ENCODE measurements around the gene DNASE1L1.
A peak's percentile ranks its signal among the peaks of the same experiment; 100 is the strongest.

Gene DNASE1L1

DNA sequence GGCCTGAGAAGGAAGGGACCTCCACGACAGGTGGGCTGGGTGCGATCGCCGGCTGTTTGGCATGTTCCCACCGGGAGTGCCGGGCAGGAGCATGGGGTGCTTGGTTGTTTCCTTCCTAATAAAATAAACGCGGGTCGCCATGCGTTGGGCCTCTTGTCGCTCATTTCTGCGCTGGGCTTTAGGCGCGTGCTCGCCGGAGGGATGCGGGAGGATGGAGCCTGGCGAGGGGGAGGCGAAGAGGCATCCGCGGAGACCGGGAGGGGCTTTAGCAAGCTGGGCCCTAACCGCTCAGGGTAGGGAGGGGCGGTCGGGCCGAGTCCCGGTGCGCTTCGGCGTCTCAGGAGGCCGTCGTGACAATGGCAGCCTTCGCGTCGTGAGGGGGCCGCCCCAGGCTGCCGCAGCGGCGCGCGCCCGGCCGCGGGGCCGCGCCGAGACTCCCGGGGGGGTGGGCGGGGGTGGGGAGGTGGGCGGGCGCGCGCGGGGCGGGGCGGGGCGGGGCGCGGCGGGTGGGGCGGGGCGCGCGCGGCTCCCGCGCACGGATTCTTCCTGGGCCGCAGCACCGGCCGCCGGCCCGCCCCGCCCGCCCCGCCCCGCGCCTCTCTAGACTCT, 27.4 kb upstream of the DNASE1L1 start:
- peak; percentile 22 for DNase-seq (ENCODE audit: low spot score)

GRCh38 chrX:154435171-154435733, 26.2 kb upstream of the DNASE1L1 start:
- no peak for DNase-seq (ENCODE audit: low spot score)

DNA sequence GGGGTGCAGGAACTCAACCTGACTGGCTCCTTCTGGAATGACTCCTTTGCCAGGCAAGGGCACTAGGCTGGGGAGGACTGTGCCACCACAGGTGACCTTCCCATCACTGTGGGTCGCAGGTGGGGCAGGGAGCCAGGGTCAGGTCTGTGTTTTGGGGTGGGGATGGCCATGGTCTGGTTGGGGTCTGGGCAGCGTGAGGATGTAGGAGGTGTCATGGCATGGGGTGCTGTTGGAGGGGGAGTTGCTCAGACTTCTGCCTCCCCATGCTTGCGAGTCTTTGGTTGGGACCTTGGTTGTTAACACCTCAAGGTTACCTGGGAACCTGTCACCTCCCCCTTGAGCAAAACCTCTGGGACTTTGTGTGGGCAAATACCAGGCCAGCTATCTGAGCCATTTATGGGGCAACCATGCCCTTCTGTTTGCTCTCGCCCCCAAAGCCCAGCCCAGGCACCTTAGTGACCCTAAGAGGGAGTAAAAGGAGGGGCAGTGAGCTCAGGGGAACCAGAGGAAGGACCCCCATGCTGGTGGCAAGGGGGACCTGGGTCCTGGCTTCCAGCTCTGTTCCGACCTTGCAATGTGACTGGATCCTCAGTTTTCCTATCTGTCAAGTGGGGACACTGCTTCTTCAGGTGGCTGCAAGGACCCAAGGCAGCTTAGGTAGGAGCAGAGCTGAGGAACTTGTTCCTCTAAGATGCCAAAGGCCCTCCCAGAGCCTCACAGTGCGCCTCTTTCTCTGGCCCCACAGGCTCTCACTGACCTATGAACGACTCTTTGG, 25.5 kb upstream of the DNASE1L1 start:
- DNase-seq (ENCODE audit: low spot score) = no peak

GRCh38 chrX:154433605-154434004, 24.6 kb upstream of the DNASE1L1 start:
- DNase-seq (ENCODE audit: low spot score) = no peak

DNA sequence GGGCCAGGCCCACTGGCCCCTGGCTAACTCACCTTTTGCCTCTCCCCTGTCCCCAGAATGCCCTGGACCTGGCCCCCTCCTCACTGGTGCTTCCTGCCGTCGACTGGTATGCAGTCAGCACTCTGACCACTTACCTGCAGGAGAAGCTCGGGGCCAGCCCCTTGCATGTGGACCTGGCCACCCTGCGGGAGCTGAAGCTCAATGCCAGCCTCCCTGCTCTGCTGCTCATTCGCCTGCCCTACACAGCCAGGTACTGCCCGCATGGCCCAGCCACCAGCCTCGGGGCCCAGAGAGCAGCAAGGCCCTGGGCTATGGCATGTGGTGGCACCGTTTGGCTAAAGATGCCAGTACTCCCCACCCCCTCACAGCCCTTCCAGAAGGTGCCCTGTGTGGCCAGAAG, 23.2 kb upstream of the DNASE1L1 start:
- DNase-seq (ENCODE audit: low spot score) = no peak

DNA sequence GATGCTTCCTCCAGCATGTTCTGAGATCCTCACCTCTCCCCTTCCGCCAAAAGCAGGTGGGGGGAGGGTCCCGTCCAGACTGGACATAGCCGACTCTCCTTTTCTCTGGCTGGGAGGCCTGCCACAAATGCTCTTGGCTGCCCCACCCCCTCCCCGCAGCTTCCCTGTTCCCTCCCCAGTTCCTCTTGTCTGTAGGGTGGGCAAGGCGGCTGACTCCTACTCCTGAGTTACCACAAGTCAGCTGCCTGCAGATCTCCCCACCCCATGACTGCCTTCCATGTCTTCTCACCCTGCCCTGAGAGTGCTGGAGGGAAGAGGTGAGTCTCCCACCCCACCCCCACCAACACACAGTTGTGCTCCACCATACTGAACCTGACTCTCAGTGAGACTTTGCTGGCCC, 22.3 kb upstream of the DNASE1L1 start:
- no peak for DNase-seq (ENCODE audit: low spot score)

DNA sequence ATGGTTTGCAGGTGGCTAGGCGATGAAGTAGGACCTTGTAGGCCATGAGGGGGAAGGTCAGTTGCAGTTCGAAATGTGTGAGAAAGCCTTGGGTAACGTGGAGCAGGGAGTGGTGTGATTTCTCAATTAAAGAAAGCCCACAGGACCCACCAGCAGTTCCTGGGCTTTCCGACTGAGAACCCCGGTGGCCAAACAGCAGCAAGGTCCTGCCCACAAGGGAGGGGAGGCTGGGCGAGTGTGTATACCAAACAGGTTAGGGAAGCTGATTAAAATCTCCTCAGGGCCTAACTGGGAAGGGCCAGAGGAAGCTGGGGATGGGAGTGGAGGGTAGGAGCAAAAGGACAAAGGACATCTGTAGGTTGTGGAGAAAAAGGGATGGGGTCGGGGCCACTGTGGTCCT, 21.9 kb upstream of the DNASE1L1 start:
- no peak for DNase-seq (ENCODE audit: low spot score)

GRCh38 chrX:154430479-154430878, 21.4 kb upstream of the DNASE1L1 start:
- DNase-seq (ENCODE audit: low spot score) = no peak

DNA sequence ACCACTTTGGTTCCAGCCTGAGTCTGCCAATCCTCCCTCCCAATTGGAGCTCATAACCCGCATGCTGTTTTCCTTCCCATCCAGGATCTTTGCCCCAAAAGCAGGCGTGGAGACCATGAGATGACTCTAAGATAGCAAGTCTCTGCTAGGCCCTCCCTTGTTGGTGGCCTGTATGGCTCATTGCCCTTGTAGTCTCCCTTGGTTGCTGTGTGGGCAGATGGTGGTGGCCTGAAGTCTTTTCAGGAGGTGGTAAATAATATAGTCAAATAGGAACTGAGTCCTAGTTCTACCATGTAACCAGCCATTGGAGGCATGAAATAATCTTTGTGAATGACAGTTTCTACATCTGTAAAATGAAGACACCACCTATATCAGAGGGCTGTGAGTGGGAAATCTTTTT, 20.7 kb upstream of the DNASE1L1 start:
- no peak for DNase-seq (ENCODE audit: low spot score)

GRCh38 chrX:154428176-154429171, 19.4 kb upstream of the DNASE1L1 start, which contains the start of gene ATP6AP1:
ATP6AP1 (plus strand) TSS chrX:154428677; CDS start chrX:154428693, 16 bp downstream.
- DNase-seq (ENCODE audit: low spot score) = peak; percentile 91

GRCh38 chrX:154426916-154427770, 18.1 kb upstream of the DNASE1L1 start:
- no peak for DNase-seq (ENCODE audit: low spot score)

DNA sequence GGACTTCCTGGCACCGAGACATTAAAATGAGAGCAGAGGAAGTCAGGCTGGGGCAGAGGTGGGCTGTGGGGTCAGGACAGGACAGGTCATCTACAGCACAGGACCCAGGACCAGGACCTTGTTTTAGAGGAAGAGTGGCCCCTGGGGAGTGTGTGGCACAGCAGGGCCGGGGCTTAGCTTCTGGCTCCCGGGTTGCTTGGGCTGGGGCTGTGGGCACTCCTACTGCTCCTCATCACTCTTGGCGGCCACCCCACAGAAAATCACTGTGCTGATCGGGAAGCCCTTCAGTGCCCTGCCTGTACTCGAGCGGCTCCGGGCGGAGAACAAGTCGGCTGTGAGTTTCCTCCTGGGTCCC, 11.3 kb upstream of the DNASE1L1 start:
- DNase-seq (ENCODE audit: low spot score) = no peak

DNA sequence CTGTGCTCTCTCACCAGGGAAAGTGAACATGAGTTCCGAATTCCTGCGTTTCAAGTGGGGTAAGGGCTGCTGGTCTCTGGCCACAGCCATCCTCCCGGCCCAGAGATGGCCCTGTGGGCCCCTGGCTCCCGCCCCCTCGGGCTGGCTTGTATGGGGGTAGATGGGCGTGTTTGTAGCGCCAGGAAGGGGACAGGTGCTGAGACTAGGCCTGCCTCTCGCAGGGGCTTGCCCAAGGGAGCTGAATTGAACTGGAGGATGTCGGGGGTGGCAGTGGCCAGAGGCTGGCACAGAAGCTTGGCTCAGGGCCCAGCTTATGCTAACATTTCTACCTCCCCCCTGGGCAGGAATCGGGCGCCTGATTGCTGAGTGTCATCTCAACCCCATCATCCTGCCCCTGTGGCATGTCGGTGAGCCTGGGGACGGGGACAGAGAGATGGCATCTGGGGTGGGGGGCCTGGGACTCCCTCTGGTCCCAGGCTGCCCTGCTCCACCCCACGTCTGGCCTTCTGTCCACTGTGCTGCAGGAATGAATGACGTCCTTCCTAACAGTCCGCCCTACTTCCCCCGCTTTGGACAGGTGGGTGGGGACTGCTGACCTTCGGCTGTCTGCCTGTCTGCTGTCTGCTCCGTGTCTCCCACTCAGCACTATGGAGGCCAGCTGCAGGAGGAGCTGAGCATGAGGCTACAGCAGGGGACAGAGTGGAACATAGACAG, 10.8 kb upstream of the DNASE1L1 start:
- no peak for DNase-seq (ENCODE audit: low spot score)

DNA sequence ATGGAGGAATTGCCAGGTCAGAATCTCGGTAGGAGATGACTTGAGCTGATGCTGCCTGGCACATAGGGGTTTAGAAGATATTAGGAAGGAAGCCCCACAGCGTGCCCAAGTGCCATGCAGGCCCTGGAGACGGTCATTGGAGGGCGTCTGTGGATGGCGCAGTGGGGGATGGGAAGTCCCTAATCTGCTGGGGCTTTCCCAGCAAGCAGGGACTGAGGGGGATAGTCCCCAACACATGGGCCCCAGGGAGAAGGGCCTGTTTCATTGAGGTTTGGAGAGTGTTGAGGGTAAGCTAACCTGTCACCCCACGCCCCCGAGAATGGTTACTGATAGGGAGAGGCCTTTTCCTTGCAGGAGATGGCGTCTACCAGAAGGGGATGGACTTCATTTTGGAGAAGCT, 10.1 kb upstream of the DNASE1L1 start:
- no peak for DNase-seq (ENCODE audit: low spot score)

DNA sequence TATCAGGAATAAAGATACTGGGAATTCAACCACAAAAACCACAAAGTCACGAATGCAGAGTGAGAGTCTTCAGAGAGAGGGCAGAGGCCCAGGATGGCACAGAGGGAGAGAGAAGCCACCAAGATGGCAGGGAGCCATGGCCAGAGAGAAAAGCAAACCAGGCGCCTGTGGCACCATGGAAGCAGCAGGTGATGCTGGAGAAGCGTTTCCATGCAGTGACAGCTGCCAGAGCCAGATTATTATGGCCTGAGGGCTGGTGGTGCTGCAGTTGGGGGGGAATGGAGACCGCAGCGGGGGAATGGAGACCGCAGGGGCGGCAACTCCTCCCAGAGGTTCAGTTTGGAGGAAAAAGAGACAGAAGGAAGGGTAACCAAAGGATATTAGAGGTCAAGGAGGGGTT, 8.1 kb upstream of the DNASE1L1 start:
- DNase-seq (ENCODE audit: low spot score) = no peak

- DNase-seq (ENCODE audit: low spot score) = no peak
Observed at GRCh38 chrX:154413142-154413541, 4.1 kb upstream of the DNASE1L1 start.

GRCh38 chrX:154412468-154412867, 3.4 kb upstream of the DNASE1L1 start:
- DNase-seq (ENCODE audit: low spot score) = peak; percentile 54

DNA sequence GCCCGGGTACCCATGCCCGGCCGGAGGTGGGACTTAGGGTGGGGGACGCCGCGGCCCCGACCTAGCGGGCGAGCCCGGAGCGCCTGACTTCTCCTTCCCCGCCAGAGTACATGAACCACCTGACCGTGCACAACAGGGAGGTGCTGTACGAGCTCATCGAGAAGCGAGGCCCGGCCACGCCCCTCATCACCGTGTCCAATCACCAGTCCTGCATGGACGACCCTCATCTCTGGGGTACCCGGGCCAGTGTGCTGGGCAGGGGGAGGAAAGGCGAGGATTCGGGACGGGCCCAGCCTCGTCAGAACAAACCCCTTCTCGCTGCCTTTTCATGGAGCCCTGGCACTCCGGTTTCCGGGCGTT, 2.9 kb upstream of the DNASE1L1 start:
- peak; percentile 60 for DNase-seq (ENCODE audit: low spot score)

DNA sequence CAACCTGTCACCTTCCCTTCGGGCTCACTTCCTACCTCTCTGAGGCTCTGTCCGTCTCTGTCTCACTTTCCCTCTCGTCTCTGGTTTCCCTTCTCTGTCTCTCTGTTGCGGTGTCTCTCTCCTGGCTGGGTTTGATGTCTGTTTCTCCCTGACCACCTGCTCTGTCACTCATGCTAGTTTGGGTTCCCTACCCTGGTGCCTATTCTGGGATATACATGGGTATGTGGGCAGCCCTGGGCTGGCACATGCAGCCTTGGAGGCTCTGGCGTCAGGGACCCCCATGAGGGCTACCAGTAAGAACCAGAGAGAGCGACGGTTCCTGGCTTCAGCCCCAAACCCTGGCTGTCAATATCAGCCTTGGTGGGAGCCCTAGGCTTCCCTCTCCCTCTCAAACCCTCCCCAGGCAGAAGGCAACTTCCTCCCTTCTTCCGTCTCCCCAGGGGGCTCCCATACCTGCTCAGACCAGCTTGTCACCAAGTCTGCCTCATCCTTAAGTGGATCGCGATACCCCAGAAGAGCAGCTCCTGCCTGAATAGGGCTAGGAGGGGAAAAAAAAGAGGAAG, 314 bp downstream of the DNASE1L1 start:
- no peak for DNase-seq (ENCODE audit: low spot score)

- DNase-seq (ENCODE audit: low spot score) = no peak
Observed at GRCh38 chrX:154404625-154405192, 4.3 kb downstream of the DNASE1L1 start.

Measured in activated CD4-positive, alpha-beta T cell treated with anti-CD3 and anti-CD28 coated beads, Interleukin-2, Interleukin-4, amounts not matched to agents 100 ng/mL and 50 ng/mL, durations not matched to agents 16 hours and 8 hours (primary cell).